ENCODE measurements around the gene MVB12B. TPM values are rescaled to one million over a fixed set of nuclear protein-coding genes. Genes with fewer than 3 reads are reported as not detected.

Gene MVB12B
- total and polyA plus RNA-seq, 3 donors from 2014 or later: 13.6 to 30.7 (median 26.2) TPM

- no peak overlapping the region for H3K27ac ChIP-seq
- H3K36me3 ChIP-seq (ENCODE audit: low read depth, missing control alignments): no peaks in the 10 kb centered on the region
- intact Hi-C loops (cut with DNase I; ENCODE audit: low total_unique reads): no loop called here
- WGBS, 2 donors: 94 to 97% methylated on average over 6 of the region's 6 CpGs
- H3K27me3 ChIP-seq: no peaks in the 10 kb centered on the region
- DNase-seq: peak; percentile 4
- no peak overlapping the region for H3K4me3 ChIP-seq
- H3K9me3 ChIP-seq: no peaks in the 10 kb centered on the region
- no peaks in the 10 kb centered on the region for H3K4me1 ChIP-seq
- TF ChIP-seq CTCF (IDR thresholded peaks at IDR 0.05) (no peak), POLR2A (IDR thresholded peaks at IDR 0.05) (no peak)
These were observed 29.9 kb upstream of the MVB12B start for GRCh38 chr9:126296687-126297086.

GRCh38 chr9:126297661-126298060 is 29.0 kb upstream of the MVB12B start:
- intact Hi-C loops (cut with DNase I; ENCODE audit: low total_unique reads): no loop called here
- H3K4me1 ChIP-seq: no peaks in the 10 kb centered on the region
- no peak for DNase-seq
- no peak overlapping the region for H3K27ac ChIP-seq
- no peaks in the 10 kb centered on the region for H3K9me3 ChIP-seq
- TF ChIP-seq CTCF (IDR thresholded peaks at IDR 0.05) (no peak), POLR2A (IDR thresholded peaks at IDR 0.05) (no peak)
- H3K36me3 ChIP-seq (ENCODE audit: low read depth, missing control alignments): no peaks in the 10 kb centered on the region
- WGBS, 2 donors: 75 to 82% methylated on average over 7 of the region's 7 CpGs
- no peaks in the 10 kb centered on the region for H3K27me3 ChIP-seq
- H3K4me3 ChIP-seq: no peak overlapping the region

GRCh38 chr9:126298063-126298801 is 28.4 kb upstream of the MVB12B start:
- no peaks in the 10 kb centered on the region for H3K27me3 ChIP-seq
- H3K4me1 ChIP-seq: no peaks in the 10 kb centered on the region
- no peaks in the 10 kb centered on the region for H3K36me3 ChIP-seq (ENCODE audit: low read depth, missing control alignments)
- DNase-seq: no peak
- no peak overlapping the region for H3K4me3 ChIP-seq
- H3K9me3 ChIP-seq: no peaks in the 10 kb centered on the region
- WGBS, 2 donors: 42 to 49% methylated on average over 26 to 27 of the region's 27 CpGs
- no peak overlapping the region for H3K27ac ChIP-seq
- no peak for TF ChIP-seq POLR2A (IDR thresholded peaks at IDR 0.05)
- no peak for TF ChIP-seq CTCF (IDR thresholded peaks at IDR 0.05)
- intact Hi-C loops (cut with DNase I; ENCODE audit: low total_unique reads): no loop called here

- TF ChIP-seq CTCF (IDR thresholded peaks at IDR 0.05) (no peak), POLR2A (IDR thresholded peaks at IDR 0.05) (no peak)
These were observed 26.8 kb upstream of the MVB12B start for GRCh38 chr9:126299706-126300276.

More at GRCh38 chr9:126299706-126300276, 26.8 kb upstream of the MVB12B start:
- Histone ChIP-seq H3K27me3 (no peaks in the 10 kb centered on the region), H3K4me1 (no peaks in the 10 kb centered on the region), H3K4me3 (no peak overlapping the region), H3K36me3 (ENCODE audit: low read depth, missing control alignments) (no peaks in the 10 kb centered on the region), H3K9me3 (no peaks in the 10 kb centered on the region), H3K27ac (no peak overlapping the region)
- DNase-seq: no peak
- WGBS, 2 donors: 89 to 91% methylated on average over 7 of the region's 7 CpGs
- intact Hi-C loops (cut with DNase I; ENCODE audit: low total_unique reads): loop anchor here (10.0 kb wide), 2 partner anchors 105 to 195 kb away; no protein-coding TSS in a partner anchor

Measured in testis (tissue), 3 donors.